Thyroid gland (tissue), 4 donors: Measurements from ENCODE around the gene TFR2.

Source experiments
- CTCF ChIP-seq, 6 experiments: fragments of 200-600 bp in 3 of 6; fragments of 450-650 bp in 3 of 6; sonication (generic) in 3 of 6; IDR thresholded peaks; one replicate each; pipeline ENCODE4 v1.5.1; 2016 to 2019; ENCODE audit warnings: antibody characterized with exemption in 6 of 6, mild to moderate bottlenecking in 2 of 6, inconsistent platforms in 1 of 6, moderate library complexity in 1 of 6
- POLR2A ChIP-seq, 2 donors: fragments of 450-650 bp; IDR thresholded peaks; one replicate each; pipeline ENCODE4 v1.6.1; 2017; ENCODE audit warnings: antibody characterized with exemption in 2 of 2, mild to moderate bottlenecking in 2 of 2, moderate library complexity in 1 of 2

DNA sequence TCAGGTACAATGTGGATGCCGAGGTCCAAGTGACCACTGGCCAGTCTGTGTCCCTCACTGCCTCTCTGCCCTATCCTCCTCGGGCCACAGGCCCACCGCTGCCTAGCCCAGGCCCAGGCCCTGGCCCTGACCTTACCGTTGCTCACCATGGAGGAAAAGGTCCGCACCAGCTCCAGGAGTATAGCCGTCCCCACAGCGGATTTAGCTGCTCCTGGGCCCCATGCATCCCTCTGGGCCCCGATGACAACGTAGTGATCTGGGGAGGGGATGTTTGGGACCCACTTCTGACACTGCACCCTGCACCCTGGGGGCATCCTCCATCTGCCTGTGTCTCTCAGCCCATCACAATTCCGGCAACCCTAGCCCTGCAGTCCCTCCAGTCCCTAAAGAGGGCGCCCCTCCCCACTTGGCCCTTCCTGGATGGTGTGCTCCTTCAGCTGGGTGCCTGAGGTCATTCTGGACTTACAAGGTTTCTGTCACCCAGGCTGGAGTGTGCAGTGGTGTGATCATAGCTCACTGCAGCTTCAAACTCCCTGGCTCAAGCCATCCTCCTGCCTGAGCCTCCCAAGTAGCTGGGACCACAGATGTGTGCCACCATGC lies 12.1 kb downstream of the TFR2 start:
- peak in 1 of 6 experiments; percentile 6 for TF ChIP-seq CTCF (IDR thresholded peaks at IDR 0.05)
- TF ChIP-seq POLR2A (IDR thresholded peaks at IDR 0.05) = no peak
